Measurements from ENCODE around the gene OSBPL2. TPM values are rescaled to one million over a fixed set of nuclear protein-coding genes. Genes with fewer than 3 reads are reported as not detected.

OSBPL2 gene
- total RNA-seq, 1 donor from 2014 or later: 25.0 TPM

DNA sequence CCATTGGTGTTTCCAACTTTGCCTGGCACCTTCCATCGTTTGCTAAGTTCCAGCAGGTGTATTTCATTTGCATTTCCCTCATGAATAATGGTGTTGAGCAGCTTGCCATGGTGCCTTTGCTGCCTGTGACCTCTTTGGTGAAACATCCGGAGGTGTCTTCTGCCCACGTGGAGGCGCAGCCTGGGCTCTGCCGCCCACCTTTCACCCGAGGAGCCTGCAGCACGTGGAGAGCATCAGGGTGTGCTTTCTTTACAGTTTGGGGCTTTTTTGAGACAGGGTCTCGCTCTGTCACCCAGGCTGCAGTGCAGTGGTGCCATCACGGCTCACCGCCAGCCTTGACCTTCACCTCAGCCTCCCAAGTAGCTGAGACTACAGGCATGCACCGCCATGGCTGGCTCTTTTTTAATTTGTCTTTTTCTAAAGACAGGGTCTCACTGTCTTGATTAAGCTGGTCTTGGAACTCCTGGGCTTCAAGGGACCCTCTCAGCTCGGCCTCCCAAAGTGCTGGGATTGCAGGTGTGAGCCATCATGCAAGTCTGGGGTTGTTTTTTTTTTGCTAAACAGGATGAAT, 61.4 kb downstream of the OSBPL2 start:
- no peak for TF ChIP-seq CTCF (IDR thresholded peaks at IDR 0.05)
- H3K9me3 ChIP-seq: no peaks in the 10 kb centered on the region
- intact Hi-C loops (cut with DNase I): loop anchor here (5.0 kb wide), 1 partner anchor 198 kb away; no protein-coding TSS in a partner anchor
- peaks cover 12 to 15% of the 10 kb centered on the region in 2 donors for H3K4me1 ChIP-seq
- H3K36me3 ChIP-seq: peaks cover 31 to 33% of the 10 kb centered on the region in 2 donors
- H3K27ac ChIP-seq: no peak overlapping the region
- H3K27me3 ChIP-seq: no peaks in the 10 kb centered on the region
- H3K4me3 ChIP-seq: no peak overlapping the region
- no peak for DNase-seq (ENCODE audit: low spot score in 2 of 2)

DNA sequence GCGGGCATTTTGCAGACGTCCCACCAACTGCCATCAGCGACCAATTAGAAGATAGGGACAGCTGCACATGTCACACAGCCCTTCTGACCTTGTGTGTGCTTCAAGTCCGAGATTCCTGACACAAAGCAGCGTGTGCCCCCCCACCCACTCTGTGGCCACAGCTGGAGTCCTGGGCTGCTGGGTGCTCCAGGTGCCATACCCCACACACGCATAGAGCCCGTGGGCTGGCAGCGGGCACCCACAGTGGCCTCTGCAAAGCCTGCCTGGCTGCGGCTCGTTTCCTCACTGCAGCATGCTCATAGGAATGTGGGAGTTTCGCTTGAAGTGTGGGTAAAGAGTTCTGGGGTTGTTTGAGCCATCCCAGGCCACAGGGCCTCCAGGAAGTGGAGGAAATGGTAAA, 62.0 kb downstream of the OSBPL2 start:
- no peak for TF ChIP-seq CTCF (IDR thresholded peaks at IDR 0.05)
- Histone ChIP-seq H3K27ac (no peak overlapping the region), H3K36me3 (peaks cover 28 to 34% of the 10 kb centered on the region in 2 donors), H3K4me3 (no peak overlapping the region), H3K4me1 (peaks cover 12 to 20% of the 10 kb centered on the region in 2 donors), H3K9me3 (no peaks in the 10 kb centered on the region), H3K27me3 (no peaks in the 10 kb centered on the region)
- DNase-seq (ENCODE audit: low spot score in 2 of 2): no peak
- intact Hi-C loops (cut with DNase I): loop anchor here (5.0 kb wide), 1 partner anchor 197 kb away; no protein-coding TSS in a partner anchor

GRCh38 chr20:62301111-62301668, 62.9 kb downstream of the OSBPL2 start:
- no peak for TF ChIP-seq CTCF (IDR thresholded peaks at IDR 0.05)
- no peaks in the 10 kb centered on the region for H3K9me3 ChIP-seq
- H3K27me3 ChIP-seq: no peaks in the 10 kb centered on the region
- no peak for DNase-seq (ENCODE audit: low spot score in 2 of 2)
- H3K27ac ChIP-seq: peak overlapping the region in 1 of 2 donors; percentile 98
- peaks cover 12 to 20% of the 10 kb centered on the region in 2 donors for H3K4me1 ChIP-seq
- intact Hi-C loops (cut with DNase I): loop anchor here (5.0 kb wide), 1 partner anchor 196 kb away; no protein-coding TSS in a partner anchor
- H3K36me3 ChIP-seq: peaks cover 28 to 34% of the 10 kb centered on the region in 2 donors
- no peak overlapping the region for H3K4me3 ChIP-seq

- Histone ChIP-seq H3K27ac (peak overlapping the region; percentile 98 to 99), H3K36me3 (peaks cover 28 to 34% of the 10 kb centered on the region in 2 donors), H3K27me3 (no peaks in the 10 kb centered on the region), H3K9me3 (no peaks in the 10 kb centered on the region), H3K4me3 (peak overlapping the region; percentile 70 to 92), H3K4me1 (peaks cover 12 to 20% of the 10 kb centered on the region in 2 donors)
- peak; percentile 93 to 97 (median 93) for TF ChIP-seq CTCF (IDR thresholded peaks at IDR 0.05)
- DNase-seq (ENCODE audit: low spot score in 2 of 2): peak; percentile 79 to 97
- intact Hi-C loops (cut with DNase I): loop anchor here (1.0 to 5.0 kb wide), 7 partner anchors 50 to 492 kb away; partner anchors contain the start of genes OSBPL2 and RPS21
These were observed 63.5 kb downstream of the OSBPL2 start for GRCh38 chr20:62301773-62302340.

DNA sequence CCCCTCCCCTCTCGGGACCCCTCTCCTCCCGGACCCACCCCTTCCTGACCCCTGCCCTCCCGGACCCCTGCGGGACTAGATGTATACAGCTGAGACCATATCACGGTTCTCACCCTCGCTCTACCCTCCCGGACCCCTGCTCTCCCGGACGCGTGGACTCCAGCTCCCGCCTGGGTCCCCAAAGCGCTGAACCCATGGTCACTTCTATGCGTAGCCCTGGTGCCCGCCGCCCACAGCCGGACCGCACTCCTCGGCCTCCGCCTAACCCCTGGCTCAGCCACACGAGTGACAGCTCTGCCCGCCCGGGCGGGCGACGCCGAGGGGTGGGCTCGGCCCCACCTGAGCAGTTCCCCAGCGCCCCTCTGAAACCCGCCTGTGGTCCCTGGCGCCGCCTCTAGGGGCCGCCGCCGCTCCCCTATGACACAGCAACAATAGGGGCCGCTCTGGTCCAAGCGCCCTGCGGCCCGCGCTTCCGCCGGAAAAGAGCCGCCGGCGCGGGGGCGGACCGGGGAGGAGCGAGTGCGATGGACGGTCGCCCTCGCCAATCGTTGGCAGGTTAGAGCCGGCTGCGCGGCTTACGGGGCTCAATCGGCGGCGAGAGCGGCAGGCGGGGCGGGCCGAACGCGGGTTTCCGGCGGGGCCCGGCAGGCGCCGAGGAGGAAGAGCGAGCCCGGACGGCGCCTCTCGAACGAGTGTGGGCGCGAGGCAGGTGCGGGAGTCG, 64.2 kb downstream of the OSBPL2 start, which contains the start of gene ADRM1:
TSS of gene ADRM1 (plus strand) at position 657 of the 721 bp plus-strand sequence. CDS start 572 bp downstream, outside the sequence.
- peak within 1 kb of the TSS; percentile 70 to 92 for H3K4me3 ChIP-seq
- no peaks in the 10 kb centered on the region for H3K9me3 ChIP-seq
- no peaks in the 10 kb centered on the region for H3K27me3 ChIP-seq
- intact Hi-C loops (cut with DNase I): loop anchor here (1.0 to 5.0 kb wide), 7 partner anchors 50 to 492 kb away; partner anchors contain the start of genes OSBPL2 and RPS21
- DNase-seq (ENCODE audit: low spot score in 2 of 2): peak; percentile 82 to 98
- peak; percentile 98 to 99 (median 99) for TF ChIP-seq CTCF (IDR thresholded peaks at IDR 0.05)
- peaks cover 29 to 38% of the 10 kb centered on the region in 2 donors for H3K36me3 ChIP-seq
- H3K27ac ChIP-seq: peak within 1 kb of the TSS; percentile 98 to 99
- peaks cover 12 to 20% of the 10 kb centered on the region in 2 donors for H3K4me1 ChIP-seq
